GM19395 (cell line): ENCODE measurements around the gene KRI1.

ENCODE experiments used
- ATAC-seq: cut with Tn5 transposase; IDR thresholded peaks from one replicate; pipeline ENCODE4 v1.9.1; 2021; ENCODE audit warnings: mild to moderate bottlenecking, moderate library complexity; ENCODE audit not compliant: unreplicated experiment

KRI1 gene

DNA sequence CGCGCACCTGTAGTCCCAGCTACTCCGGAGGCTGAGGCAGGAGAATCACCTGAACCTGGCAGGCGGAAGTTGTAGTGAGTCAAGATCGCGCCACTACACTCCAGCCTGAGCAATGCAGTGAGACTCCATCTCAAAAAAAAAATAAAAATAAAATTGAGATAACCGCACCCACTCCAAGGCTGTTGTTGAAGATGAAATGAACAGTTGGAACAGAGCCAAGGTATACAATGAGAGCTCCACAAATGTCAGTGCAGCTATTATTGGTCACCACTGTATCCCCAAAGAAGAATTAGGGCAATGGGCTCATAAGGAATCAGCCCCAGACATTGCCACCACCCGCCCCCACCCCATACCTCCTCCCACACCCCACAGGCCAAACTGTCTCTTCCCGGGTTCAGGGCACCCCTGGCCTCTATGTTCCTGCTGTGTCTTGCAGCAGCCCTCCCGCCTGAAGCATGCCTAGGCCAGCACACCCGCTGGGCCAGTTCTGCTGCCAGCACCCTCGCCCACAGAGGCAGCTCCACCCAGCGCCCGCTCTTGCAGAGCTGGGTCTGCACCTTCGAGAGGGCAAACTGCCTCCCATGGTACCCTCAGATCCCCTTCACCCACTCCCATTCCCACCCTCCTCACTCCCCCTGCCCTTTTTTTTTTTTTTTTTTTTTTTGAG lies 45.0 kb downstream of the KRI1 start:
- no peak for ATAC-seq

DNA sequence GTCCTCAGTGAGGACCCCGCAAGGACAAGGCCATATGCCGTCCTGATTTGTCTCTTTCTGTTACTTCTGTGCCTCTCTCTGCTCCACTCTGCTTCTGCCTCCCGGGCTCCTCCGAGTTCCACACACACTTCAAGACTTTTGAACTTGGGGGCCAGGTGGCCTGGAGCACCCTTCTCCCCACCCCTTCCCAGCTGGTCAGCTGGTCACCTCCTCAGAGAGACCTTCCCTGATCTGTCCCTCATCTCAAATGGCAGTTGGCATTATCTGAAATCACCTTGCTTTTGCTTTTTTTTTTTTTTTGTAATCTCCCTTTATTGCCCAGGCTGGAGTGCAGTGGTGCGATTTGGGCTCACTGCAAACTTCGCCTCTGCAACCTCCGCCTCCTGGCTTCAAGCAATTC lies 46.4 kb downstream of the KRI1 start:
- ATAC-seq: no peak

DNA sequence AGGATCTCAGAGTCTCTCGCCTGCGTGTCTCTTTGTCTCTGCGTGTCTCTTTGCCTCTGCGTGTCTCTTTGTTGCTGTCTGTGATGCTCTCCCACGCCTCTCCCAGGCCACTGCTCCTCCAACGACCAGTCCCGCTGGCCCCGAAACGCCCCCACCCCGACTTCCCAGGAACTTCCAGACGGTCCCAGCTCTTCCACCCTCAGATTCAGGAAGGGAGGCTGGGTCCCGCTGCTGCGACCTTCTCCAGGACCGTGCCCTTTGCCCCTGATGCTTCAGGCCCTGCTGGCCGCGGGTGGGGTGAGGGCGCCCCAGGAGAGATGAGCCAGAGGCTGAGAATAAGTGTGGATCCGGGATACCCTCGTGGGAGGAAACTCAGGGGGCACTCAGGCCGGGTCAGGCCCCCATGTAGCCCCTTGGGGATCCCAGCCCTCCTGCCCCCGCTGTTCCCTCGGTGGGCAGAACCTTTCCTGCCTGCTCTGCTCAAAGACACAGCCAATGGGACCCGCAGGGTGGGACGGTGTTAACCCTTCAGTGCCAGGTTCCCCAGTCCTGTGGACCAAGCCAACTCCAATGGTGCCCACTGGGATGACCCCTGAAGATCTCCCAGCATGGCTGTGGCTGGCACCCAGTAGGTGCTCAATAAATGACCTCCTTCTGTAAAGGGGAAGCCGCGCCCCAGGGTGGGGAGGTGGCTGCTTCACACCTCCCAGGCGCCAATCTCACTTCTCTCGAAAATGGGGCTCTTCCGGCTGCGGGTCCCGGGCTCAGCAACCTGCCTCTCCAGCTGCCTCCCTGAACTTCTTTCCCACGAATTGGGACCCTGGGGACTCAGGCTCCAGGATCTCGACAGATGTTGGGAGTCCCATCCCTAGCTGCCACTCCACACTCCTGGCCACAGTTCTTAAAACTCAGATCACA lies 47.1 kb downstream of the KRI1 start:
- ATAC-seq: no peak

DNA sequence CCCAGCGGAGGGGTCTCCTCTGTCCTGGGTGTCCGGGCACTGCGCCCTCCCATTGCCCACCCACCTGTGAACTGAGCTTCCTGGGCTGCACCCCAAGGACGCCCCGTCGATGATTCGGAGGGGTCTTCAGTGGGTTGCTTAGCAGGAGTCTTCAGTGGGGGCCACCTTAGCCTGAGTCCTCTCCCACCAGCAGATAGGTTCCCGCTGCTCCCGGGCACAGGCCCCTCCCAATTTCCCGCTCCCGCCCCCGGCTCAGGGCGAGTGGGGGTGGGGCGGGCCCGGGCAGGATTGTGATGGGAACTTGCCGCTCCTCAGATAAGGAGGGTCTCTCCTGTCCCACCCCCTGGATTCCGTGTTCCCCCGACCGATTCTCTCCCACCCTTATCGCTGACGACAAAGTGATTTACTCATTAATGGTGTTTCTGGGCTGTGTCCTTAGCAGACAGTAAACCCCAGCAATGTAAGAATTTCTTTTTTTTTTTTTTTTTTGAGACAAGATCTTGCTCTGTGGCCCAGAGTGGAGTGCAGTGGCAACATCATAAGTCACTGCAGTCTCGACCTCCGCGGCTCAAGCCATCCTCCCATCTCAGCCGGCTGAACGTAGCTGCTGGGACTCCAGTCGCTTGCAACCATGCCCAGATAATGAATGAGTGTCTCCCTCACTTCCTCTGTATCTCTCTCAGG lies 47.9 kb downstream of the KRI1 start:
- no peak for ATAC-seq

DNA sequence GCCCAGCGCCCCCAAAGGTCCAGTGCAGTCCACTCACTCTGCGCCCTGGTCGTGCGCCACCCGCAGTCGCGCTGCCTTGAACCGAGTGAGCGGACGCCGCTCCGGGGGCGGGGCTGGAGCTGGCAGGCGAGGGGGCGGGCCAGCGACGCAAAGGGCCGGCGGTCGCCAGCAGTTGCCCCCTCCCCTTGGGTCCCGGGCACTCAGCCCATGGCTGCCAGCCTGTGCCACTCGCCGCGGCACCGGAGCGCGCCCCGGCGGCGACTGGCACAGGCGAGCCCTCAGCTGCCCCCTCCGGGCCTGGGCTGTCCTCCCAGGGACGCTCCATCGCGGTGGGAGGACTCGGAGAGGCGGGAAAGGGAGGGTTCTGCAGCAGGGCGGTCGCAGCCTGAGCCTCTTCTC lies 48.5 kb downstream of the KRI1 start, which contains the start of gene S1PR5:
S1PR5 (minus strand) TSS at position 87 of the 399 bp plus-strand sequence. CDS start 2,436 bp downstream, outside the sequence.
- no peak for ATAC-seq

DNA sequence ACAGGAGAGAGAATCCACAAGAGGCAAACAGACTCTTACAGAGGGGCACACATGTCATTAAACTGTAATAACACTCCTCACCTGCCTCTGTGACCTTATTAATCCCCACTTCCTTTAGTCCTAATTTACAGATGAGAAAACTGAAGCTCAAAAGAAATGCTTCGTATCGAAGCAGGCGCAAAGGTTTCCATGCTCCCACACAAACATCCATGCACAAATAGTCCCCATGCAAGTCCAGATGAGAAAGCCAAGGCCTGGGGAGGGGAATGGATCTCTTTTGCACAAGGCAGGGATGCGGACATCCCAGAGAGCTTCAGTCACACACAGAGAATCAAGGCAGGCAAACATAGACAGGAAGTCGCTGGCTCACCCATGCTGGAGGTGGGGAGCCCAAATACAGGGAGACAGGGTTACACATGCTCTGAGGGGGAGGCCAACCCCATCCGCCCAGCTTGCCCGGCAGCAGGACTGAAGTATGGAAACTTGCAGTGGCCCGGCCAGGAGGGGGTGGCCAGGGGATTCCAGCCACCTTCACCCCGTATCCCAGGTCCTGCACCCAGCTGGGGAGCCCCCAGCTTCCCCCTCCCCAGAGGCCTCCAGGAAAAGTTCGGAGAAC lies 49.0 kb downstream of the KRI1 start:
- ATAC-seq: no peak

DNA sequence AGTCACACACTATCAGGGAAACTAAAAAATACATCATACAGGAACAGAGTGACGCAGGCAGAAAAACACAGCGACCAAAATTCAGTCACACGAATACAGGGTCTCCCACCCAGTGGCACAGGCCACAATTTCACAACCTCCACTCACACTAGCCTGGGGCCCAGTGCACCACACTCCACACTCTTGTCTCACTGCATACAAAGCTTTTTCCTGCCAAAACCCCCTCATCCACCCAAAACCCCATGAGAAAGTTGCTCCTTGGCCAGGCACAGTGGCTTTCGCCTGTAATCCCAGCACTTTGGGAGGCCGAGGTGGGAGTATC lies 49.8 kb downstream of the KRI1 start:
- no peak for ATAC-seq

DNA sequence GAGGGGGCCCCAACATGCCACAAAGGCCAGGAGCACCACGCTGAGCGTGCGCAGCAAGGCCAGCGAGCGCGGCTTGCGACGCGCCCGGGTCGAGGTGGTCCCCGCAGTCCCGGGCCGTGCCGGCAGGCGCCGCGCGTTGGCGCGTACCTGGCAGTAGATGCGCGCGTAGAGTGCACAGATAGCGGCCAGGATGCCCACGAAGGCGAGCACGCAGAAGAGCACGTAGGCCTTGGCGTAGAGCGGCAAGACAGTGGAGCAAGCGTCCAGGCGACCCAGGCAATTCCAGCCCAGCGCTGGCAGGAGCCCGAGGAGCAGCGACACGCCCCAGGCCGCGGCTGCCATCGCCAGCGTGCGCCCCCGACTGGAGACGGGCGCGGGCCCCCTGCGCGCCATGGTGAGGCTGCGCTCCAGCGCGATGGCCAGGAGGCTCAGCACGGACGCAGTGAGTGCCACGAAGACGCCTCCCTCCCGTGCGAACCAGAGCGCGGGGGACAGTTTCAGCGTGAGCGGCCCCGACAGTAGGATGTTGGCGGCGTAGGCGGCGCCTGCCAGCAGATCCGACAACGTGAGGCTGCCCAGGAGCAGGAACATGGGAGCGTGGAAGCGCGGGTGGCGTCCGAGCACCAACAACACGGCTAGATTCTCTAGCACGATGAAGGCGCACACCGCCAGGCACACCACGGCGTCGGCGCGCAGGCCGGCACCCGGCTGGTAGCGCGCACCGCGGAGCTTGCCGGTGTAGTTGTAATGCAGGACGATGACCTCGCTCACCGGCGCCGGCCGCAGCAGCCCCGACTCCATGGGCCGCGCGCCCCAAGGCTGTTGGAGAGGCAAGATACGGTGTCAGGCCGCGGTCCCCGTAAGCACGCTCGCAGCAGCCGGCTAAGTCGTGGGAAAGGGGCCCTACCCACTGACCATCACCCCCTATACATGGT lies 51.3 kb downstream of the KRI1 start:
- ATAC-seq: no peak

DNA sequence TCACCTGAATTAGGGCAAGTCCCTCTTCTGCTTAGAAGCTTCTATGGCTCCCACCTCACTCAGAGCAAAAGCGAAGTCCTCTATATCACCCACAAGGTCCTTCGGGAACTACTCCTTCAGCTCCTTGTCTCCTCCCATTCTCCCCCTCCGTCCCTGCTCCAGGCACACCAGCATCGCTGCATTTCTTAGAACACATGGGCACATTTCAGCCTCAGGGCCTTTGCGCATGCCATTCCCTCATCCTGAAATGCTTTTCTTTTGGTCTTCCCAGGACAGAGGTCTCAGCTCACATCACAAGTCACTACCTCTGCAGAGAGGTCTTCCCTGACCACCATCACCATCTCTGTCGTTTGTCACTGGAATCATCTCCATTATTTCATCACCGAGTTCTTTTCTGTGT lies 52.6 kb downstream of the KRI1 start:
- no peak for ATAC-seq

DNA sequence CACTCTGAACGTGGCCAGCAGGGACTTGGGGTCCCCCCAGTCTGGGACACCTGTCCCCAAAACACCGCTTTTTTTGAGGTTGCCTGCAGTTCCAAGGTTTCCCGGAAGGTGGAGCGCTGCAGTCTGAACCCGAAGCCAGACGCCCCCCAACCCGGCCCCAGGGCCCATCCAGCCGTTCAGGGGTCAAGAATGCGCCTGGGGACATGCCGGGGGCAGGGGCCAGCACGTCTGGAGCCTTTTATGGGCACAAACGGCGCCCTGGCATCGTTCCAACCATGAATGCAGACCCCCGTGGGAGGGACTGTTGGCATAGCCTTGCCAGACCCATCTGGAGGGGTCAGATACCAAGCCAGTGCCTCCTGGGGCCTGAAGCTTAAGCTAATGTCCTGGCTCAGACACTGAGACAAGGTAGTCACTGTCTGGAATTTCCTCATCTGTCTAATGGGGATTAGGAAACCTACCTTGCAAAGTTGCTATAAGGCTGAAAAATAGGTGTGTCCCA lies 55.5 kb downstream of the KRI1 start:
- no peak for ATAC-seq

DNA sequence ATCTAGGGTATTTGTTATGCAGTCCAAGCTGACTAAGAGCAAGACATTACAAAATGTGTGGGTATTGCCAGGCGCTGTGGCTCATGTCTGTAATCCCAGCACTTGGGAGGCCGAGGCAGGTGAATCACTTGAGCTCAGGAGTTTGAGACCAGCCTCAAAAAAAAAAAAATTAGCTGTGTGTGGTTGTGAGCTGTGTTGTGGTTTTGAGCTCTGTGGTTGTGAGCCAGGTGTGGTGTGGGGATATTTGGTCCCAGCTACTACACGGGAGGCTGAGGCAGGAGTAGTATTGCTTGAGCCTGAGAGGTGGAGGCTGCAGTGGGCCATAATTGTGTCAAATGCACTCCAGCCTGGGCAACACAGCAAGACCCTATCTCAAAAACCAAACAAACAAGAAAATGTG lies 57.1 kb downstream of the KRI1 start:
- ATAC-seq: no peak

DNA sequence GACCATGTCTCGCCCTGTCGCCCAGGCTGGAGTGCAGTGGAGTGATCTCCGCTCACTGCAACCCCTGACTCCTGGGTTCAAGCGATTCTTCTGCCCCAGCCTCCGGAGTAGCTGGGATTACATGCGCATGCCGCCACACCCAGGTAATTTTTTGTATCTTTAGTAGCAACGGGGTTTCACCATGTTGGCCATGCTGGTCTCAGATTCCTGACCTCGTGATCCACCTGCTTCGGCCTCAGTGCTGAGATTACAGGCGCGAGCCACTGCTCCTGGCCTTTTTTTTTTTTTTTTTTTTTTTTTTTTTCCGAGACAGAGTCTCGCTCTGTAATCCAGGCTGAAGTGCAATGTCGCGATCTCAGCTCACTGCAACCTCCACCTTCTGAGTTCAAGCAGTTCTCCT lies 57.8 kb downstream of the KRI1 start:
- no peak for ATAC-seq

DNA sequence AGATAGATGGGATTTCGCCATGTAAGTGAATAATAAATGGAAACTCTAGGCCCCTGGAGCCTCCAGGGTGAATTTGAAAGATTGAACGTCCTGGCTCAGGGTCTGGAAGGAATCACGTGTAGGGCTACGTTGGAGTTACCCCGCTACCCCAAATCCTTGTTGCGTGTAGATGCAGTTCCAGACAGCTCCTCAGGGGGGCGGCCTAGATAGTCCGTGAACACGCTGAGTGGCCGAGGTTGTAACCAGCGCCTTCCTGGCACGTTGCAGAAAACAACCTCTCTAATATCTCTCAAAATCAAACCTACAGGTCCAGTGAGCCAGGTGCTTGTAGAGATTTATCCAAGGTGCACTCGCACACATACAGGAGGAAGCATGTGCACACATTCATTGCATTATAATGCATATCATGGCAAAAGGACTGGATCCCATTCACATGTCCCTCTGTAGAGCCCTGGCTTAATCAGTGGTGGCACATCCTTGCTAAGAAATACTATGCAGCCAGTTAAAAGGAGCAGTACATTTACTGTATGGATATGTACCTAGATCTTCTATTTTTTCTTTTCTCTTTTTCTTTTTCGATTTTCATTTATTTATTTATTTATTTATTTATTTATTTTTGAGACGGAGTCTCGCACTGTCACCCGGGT lies 60.1 kb downstream of the KRI1 start:
- no peak for ATAC-seq
